Posterior vena cava (tissue), 2 donors: ENCODE measurements around the gene ZNF471. TPM values are rescaled to one million over a fixed set of nuclear protein-coding genes. Genes with fewer than 3 reads are reported as not detected.

Source experiments
- DNase-seq: peaks from one replicate; pipeline ENCODE4 v3.0.0-alpha.2; 2020; ENCODE audit warnings: low spot score
- intact Hi-C, 2 donors: fragments of 100-400 bp; cut with DNase I; formaldehyde crosslinking; loops; one replicate each; pipeline versions ENCODE4 v1.14.1 to v1.14.2; 2022 to 2023
- long read RNA-seq, 2 donors: library from polyadenylated mRNA; unstranded; transcript quantifications; one replicate each; pipeline ENCODE4 v2.0.0, GENCODE V29; 2020 to 2021
- total RNA-seq, 2 donors: library from RNA; stranded (reverse); fragmentation: NEBNext Ultra II Directional; extraction: Animal tissue kit (Norgen Biotek cat#: 25700); gene quantifications; one replicate each; pipeline ENCODE4 v1.2.1, GENCODE V29; 2021
- donor health status: DM: yes; HTN: yes; CAD: no.
- donor health status: DM: yes; HTN: yes; CAD: no.

ZNF471 gene
- 1 to 10 TPM; 7.7 to 9.4 TPM for total RNA-seq
- long read RNA-seq, donor 1, partial matches to known transcripts, result 0 of 2 reads
- long read RNA-seq, donor 1, other reads (novel, unspliced or antisense), result 2 of 2 reads
- long read RNA-seq, donor 2, full-length matches to known transcripts, result 2 of 7 reads
- long read RNA-seq, donor 2, partial matches to known transcripts, result 0 of 7 reads
- long read RNA-seq, donor 2, other reads (novel, unspliced or antisense), result 5 of 7 reads

GRCh38 chr19:56507446-56508289, at the start of gene ZNF471:
TSS of gene ZNF471 (plus strand) at chr19:56507855. CDS start at chr19:56511572, 3,717 bp downstream.
- peak; percentile 100 for DNase-seq
- intact Hi-C loops, result loop anchor here in 1 of 2 donors (2.0 kb wide), 1 partner anchor 35 kb away; no protein-coding TSS in a partner anchor

DNA sequence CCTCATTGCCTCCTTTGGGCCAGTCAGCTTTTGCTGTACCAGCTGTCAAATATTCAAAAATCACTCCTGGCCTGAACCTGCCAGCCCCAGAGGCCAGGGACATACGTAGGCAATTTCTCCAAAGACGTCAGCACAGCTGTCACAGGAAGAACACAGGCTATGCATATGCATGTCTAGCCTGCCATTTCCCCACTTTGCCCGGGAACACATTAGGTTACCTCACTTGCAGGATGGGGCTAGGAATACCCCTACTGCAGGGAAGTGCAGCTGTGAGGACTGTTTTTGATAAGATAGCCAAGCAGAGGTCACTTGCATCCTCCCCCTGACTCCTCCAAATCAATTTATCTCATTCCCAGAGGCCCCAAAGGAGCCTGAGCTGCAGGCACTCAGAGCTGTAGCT, 33.3 kb upstream of the ZNF471 start:
- DNase-seq, result no peak
- intact Hi-C loops, result no loop called here

GRCh38 chr19:56476093-56476492, 31.6 kb upstream of the ZNF471 start:
- DNase-seq, result no peak
- intact Hi-C loops, result no loop called here

GRCh38 chr19:56476651-56477428, 30.8 kb upstream of the ZNF471 start, which contains the start of gene ZNF667:
TSS of gene ZNF667 (minus strand) at chr19:56477345. CDS start at chr19:56462370, 14,975 bp downstream.
- intact Hi-C loops, result no loop called here

DNA sequence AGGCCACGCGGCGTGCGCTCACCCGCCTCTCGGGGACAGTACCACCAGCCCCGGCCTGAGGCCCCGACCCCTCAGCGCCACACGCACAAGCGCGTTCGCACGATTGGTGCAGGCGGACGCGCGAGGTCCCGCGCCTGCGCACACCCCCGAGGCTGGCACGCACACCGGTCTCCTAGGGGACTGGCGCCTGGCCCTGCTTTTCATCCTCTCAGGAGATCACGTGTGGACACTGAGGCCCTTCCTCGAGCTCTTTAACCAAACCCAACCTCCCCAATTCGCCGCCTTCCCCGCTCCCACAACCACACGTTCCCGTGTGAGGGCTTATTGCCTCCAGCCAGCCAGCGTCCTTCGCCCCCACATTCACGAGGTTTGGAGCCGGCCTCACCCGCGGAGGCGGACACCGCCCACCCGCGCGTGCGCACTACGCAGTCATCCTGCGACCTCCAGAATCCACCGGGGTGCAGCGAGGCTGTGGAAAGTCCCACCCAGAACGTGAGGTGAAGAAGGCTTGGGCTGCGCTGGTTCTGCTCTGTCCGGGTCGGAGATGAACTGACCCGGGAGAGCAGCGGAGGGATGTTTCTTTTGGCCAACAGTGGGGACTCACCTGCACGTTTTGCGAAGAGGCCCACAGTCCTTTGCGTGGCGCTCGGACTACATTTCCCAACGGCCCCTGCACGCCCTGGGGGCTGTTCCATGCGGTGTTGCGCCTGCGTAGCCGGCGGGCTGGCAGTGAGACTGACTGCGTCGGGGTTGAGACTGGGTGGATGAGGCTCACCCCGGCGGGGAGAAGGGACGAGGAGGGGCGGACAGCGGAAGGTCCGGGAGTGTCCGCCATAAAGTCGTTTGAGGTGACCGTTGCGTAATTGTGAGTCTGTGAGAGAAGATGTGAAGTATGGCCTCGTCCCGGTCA, 30.0 kb upstream of the ZNF471 start:
- intact Hi-C loops, result no loop called here
- peak; percentile 98 for DNase-seq

More at GRCh38 chr19:56476651-56477428, 30.8 kb upstream of the ZNF471 start, which contains the start of gene ZNF667:
- DNase-seq, result peak; percentile 80

- DNase-seq, result no peak
- intact Hi-C loops, result no loop called here
Observed at GRCh38 chr19:56491399-56491798, 16.3 kb upstream of the ZNF471 start.

DNA sequence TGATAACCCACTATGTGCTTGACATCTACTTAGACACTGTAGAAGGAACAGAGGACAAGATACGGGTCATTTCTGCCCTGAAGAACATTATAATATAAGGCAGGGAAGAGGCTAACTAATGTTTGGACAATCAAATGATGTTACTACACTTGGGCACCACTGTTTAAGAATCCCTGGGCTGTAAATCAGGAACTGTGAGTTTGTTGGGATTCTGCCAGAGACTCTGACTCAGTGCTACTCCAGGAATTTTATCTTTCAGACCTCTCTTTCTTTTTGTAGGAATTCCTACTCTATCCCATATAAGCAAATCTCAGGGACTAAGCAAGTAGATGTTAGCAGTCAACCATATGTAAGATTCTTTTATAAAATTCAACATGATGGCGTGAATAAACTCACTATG, 3.1 kb upstream of the ZNF471 start:
- no peak for DNase-seq
- intact Hi-C loops, result no loop called here

GRCh38 chr19:56508290-56508778, 679 bp downstream of the ZNF471 start:
- no peak for DNase-seq
- intact Hi-C loops, result no loop called here

- DNase-seq, result no peak
- intact Hi-C loops, result no loop called here
Observed at GRCh38 chr19:56525214-56525860, 17.7 kb downstream of the ZNF471 start.

- intact Hi-C loops, result no loop called here
- DNase-seq, result no peak
Observed at GRCh38 chr19:56537442-56537841, 29.8 kb downstream of the ZNF471 start.

DNA sequence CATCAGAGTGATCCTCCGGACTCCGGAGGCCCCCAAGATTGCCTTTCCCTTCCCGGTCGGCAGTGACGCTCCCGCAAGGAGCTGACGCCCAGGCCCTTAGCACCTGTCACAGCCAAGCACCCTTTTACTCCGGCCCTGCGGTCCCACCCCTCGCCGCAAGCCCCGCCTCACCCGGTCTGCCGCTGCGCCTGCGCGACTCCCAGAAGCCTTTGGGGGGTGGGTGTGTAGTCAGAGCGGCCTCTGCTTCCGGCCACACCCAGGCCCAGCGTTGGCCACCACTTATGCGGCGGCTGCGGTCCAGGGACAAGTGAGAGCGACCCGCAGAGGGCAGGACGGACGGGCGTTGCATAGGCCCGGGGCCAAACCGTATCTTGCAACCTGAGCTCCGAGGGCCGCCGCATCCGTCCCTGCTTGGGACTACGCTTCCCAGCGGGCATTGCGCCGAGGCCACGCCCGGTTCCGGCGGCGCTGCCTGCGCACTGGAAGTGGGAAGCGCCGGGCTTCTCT, 30.7 kb downstream of the ZNF471 start:
- intact Hi-C loops, result no loop called here
- DNase-seq, result peak; percentile 97

DNA sequence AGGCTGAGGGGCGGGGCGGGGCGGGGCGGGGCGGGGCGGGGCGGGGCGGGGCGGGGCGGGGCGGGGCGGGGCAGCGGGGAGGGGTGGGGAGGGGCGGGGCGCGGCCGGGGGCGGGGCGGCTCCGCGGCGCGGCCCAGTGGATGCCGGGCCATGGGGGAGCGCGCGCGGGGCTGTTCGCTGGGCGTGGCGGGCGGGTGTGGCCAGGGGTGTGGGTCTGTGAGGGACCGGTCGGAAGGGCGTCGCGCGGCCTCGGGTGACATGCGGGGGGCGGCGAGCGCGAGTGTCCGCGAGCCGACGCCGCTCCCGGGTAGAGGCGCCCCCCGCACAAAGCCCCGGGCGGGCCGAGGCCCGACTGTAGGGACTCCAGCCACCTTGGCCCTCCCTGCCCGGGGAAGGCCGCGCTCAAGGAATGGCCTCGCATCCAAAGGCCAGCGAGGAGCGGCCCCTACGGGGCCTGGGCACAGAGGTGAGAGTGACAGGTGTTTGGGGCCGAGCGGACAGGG, 31.2 kb downstream of the ZNF471 start, which contains the start of gene ZFP28:
Gene ZFP28, plus strand, starts transcription at position 188 of the 503 bp plus-strand sequence. Its CDS starts 71 bp downstream, at position 259.
- intact Hi-C loops, result no loop called here
- DNase-seq, result no peak

DNA sequence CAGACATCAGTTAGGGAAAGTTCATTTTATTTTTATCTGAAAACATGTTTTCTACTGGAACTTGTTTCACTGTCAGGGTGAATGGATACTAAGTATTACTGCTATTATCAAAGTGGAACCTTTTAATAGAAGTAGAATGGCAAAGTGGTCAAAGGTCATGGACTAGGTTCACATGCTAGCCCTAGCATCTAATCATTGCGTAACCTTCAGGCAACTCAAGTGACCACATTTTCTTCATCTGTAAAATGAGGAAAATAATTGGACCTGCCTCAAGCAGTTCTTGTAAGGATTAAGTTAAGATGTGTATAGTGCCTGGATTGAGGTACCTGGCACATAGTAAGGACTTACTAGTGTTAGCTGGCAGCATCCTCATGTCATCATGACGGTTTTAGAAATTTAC, 36.1 kb downstream of the ZNF471 start:
- intact Hi-C loops, result loop anchor here in 1 of 2 donors (2.0 kb wide), 1 partner anchor 37 kb away; the partner anchor contains the start of gene ZNF471
- no peak for DNase-seq

- DNase-seq, result no peak
- intact Hi-C loops, result no loop called here
Observed at GRCh38 chr19:56547535-56547934, 39.9 kb downstream of the ZNF471 start.

DNA sequence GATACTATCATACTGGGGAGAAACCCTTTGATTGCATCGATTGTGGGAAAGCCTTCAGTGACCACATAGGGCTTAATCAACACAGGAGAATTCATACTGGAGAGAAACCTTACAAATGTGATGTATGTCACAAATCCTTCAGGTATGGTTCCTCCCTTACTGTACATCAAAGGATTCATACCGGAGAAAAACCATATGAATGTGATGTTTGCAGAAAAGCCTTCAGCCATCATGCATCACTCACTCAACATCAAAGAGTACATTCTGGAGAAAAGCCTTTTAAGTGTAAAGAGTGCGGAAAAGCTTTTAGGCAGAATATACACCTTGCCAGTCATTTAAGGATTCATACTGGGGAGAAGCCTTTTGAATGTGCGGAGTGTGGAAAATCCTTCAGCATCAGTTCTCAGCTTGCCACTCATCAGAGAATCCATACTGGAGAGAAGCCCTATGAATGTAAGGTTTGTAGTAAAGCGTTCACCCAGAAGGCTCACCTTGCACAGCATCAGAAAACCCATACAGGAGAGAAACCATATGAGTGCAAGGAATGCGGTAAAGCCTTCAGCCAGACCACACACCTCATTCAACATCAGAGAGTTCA, 46.7 kb downstream of the ZNF471 start:
- intact Hi-C loops, result no loop called here
- no peak for DNase-seq

DNA sequence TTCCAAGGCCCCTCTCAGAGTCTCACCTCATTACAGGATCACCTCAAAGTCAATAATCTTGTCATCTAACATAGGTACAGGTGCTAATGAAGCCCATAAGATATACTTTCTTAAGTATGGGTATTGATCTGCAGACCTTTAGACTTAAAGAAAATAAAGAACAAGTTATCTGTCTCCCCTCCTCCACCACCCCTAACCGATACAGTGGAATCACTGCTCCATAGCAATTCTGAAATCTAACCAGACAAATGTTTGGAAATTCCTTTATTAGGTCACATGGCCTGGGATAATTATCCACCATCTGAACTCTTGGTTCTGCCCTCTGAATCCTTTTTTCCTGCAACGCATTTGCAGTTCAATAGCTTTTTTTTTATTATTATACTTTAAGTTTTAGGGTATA, 55.1 kb downstream of the ZNF471 start:
- intact Hi-C loops, result no loop called here

GRCh38 chr19:56566904-56567273, 59.2 kb downstream of the ZNF471 start:
- intact Hi-C loops, result no loop called here
- DNase-seq, result peak; percentile 84

More for the DNA sequence above, 55.1 kb downstream of the ZNF471 start:
- no peak for DNase-seq
